ENCODE results near the gene MCF2L. TPM values are rescaled to one million over a fixed set of nuclear protein-coding genes. Genes with fewer than 3 reads are reported as not detected.

The MCF2L gene
- total RNA-seq, 4 donors from 2014 or later = 18.3 to 52.6 (median 29.9) TPM

DNA sequence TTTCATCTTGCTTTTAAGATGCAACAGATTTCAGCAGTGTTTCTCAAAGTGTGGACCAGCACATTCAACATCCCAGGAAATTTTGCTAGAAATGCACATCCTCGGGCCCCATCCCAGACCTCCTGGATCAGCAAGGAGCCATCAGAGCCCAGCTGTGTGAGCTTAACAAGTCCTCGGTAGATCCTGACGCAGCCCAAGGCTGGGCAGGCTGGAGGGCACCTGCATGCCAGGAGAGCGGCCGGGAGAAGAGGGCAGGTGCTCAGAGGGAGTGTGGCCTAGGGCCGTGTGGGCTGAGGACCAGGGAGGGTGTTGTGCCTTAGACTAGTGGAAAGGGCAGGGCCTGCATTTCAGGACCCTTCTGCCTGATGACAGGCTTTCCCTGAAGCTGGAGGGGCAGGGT, 2.2 kb upstream of the MCF2L start:
- no peak overlapping the region for H3K4me3 ChIP-seq
- peaks cover 0 to 24% (median 14%) of the 10 kb centered on the region in 3 donors for H3K4me1 ChIP-seq
- no peaks in the 10 kb centered on the region for H3K9me3 ChIP-seq
- TF ChIP-seq, protein P1, sequence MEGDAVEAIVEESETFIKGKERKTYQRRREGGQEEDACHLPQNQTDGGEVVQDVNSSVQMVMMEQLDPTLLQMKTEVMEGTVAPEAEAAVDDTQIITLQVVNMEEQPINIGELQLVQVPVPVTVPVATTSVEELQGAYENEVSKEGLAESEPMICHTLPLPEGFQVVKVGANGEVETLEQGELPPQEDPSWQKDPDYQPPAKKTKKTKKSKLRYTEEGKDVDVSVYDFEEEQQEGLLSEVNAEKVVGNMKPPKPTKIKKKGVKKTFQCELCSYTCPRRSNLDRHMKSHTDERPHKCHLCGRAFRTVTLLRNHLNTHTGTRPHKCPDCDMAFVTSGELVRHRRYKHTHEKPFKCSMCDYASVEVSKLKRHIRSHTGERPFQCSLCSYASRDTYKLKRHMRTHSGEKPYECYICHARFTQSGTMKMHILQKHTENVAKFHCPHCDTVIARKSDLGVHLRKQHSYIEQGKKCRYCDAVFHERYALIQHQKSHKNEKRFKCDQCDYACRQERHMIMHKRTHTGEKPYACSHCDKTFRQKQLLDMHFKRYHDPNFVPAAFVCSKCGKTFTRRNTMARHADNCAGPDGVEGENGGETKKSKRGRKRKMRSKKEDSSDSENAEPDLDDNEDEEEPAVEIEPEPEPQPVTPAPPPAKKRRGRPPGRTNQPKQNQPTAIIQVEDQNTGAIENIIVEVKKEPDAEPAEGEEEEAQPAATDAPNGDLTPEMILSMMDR (IDR thresholded peaks at IDR 0.05) = no peak
- TF ChIP-seq POLR2AphosphoS5 (IDR thresholded peaks at IDR 0.05) (no peak), POLR2A (IDR thresholded peaks at IDR 0.05) (no peak), EP300 (IDR thresholded peaks at IDR 0.05) (no peak)
- no peaks in the 10 kb centered on the region for H3K36me3 ChIP-seq
- peaks cover 74% of the 10 kb centered on the region for H3K27me3 ChIP-seq
- H3K27ac ChIP-seq = no peak overlapping the region
- 40% methylated on average over 1 of the region's 6 CpGs; no CpG with 5 or more reads in 1 of the 2 donors for WGBS, 2 donors (ENCODE audit: low coverage in 1 of 2)
- ATAC-seq = no peak

DNA sequence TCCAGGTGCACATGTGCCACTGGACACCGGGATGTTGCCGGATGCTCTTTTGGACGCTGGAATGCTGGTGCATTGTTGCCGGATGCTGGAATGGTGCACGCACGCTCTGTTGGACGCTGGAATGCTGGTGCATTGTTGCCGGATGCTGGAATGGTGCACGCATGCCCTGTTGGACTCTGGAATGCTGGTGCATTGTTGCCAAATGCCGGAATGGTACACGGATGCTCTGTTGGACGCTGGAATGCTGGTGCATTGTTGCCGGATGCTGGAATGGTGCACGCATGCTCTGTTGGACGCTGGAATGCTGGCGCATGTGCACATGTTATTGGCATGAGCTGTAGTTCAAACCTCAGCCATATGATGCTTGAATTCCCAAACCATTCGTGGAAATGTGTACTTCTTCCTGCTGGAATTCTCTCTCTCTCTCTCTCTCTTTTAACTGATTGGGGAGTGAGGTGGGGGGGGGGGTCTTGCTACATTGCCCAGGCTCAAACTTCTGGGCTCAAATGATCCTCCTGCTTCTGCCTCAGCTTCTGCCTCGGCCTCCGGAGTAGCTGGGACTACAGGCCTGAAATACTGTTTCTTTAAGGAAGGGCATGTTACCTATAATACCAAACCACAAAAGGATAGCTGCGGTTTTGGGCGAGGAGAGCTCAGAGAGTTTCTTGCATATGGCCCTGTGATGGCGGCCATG, 1.2 kb upstream of the MCF2L start:
- WGBS, 2 donors (ENCODE audit: low coverage in 1 of 2) = 76 to 88% methylated on average over 9 to 13 of the region's 22 CpGs
- Histone ChIP-seq H3K4me3 (peak overlapping the region in 1 of 2 donors; percentile 58), H3K36me3 (no peaks in the 10 kb centered on the region), H3K9me3 (no peaks in the 10 kb centered on the region), H3K27me3 (peaks cover 76% of the 10 kb centered on the region), H3K4me1 (peaks cover 0 to 24% (median 14%) of the 10 kb centered on the region in 3 donors), H3K27ac (peak overlapping the region in 2 of 4 donors; percentile 31 to 70)
- no peak for ATAC-seq
- TF ChIP-seq POLR2AphosphoS5 (IDR thresholded peaks at IDR 0.05) = no peak
- no peak for TF ChIP-seq POLR2A (IDR thresholded peaks at IDR 0.05)
- TF ChIP-seq, protein P1 (IDR thresholded peaks at IDR 0.05) = no peak
- no peak for TF ChIP-seq EP300 (IDR thresholded peaks at IDR 0.05)

DNA sequence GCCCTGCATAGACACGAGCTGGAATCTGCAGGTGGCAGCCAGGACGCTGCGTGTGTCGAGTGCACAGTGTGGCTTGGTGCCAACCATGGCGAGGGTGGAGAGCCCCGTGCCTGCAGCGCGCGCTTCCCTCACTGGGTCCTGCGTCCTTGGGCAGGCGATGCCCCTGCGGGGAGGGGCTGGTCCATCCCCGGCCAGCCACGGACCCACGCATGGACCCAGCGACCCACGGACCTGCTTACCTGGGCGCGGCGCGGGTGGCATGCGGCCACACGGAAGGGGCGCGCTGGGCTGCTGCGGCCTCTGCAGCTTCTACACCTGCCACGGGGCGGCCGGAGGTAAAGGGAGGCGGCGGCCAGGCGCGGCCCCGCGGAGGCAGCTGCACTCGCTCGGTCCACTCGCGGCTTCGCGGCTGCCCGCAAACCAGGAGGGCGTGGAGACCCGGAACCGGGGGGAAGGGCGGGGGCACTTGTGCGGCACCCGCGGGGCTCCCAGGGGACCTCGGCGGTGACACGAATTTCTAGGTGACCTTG, 569 bp upstream of the MCF2L start:
- WGBS, 2 donors (ENCODE audit: low coverage in 1 of 2) = no CpG with 5 or more reads among the region's 52 CpGs
- Histone ChIP-seq H3K27ac (peak overlapping the region in 3 of 4 donors; percentile 31 to 70 (median 54)), H3K4me1 (peaks cover 0 to 24% (median 14%) of the 10 kb centered on the region in 3 donors), H3K36me3 (no peaks in the 10 kb centered on the region), H3K27me3 (peaks cover 72% of the 10 kb centered on the region), H3K9me3 (no peaks in the 10 kb centered on the region), H3K4me3 (peak overlapping the region; percentile 5 to 58)
- TF ChIP-seq, protein P1 (IDR thresholded peaks at IDR 0.05) = peak in 1 of 4 experiments; percentile 14
- TF ChIP-seq POLR2A (IDR thresholded peaks at IDR 0.05) (no peak), POLR2AphosphoS5 (IDR thresholded peaks at IDR 0.05) (no peak)
- ATAC-seq = no peak

DNA sequence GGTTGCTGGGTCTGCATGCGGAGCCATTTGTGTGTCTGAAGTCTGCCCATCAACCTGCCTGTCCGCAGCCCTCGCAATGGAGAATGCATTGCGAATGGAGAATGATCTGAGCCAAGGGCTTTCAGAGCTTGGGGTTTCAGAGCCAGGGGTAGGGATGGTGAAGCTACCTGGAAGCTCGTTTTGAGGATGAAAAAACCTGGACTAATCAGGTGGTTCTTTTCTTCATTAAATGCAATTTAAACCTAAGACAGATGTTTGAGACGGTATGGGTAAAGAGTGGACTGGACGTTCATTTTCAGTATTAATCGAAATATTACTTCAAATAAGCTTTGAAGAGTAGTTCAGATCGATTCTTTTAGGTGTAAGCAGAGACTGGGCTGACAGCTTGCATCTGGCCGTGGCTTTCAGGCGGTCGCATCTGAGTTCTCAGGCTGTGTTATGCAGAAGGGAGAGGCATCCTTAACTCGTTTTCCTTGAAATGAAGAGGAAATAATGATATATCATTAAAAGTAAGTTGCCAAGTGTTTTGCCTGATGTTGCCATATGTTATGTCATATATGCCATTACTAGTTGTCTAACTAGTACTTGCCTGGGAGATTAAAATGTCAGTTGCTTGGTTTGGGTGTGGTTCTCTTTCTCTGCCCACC, 801 bp downstream of the MCF2L start:
- H3K4me3 ChIP-seq = peak overlapping the region in 1 of 2 donors; percentile 58
- ATAC-seq = no peak

More for the DNA sequence above, 801 bp downstream of the MCF2L start:
- 14 to 34% methylated on average over 8 to 11 of the region's 13 CpGs for WGBS, 2 donors (ENCODE audit: low coverage in 1 of 2)
- no peaks in the 10 kb centered on the region for H3K36me3 ChIP-seq
- peak overlapping the region in 3 of 4 donors; percentile 19 to 70 (median 31) for H3K27ac ChIP-seq
- no peaks in the 10 kb centered on the region for H3K9me3 ChIP-seq
- H3K27me3 ChIP-seq = peaks cover 70% of the 10 kb centered on the region
- H3K4me1 ChIP-seq = peaks cover 0 to 24% (median 14%) of the 10 kb centered on the region in 3 donors
- TF ChIP-seq POLR2AphosphoS5 (IDR thresholded peaks at IDR 0.05) (no peak), EP300 (IDR thresholded peaks at IDR 0.05) (no peak), POLR2A (IDR thresholded peaks at IDR 0.05) (no peak)
- TF ChIP-seq, protein P1 (IDR thresholded peaks at IDR 0.05) = no peak
